ENCODE results near the gene MED29.

The MED29 gene

DNA sequence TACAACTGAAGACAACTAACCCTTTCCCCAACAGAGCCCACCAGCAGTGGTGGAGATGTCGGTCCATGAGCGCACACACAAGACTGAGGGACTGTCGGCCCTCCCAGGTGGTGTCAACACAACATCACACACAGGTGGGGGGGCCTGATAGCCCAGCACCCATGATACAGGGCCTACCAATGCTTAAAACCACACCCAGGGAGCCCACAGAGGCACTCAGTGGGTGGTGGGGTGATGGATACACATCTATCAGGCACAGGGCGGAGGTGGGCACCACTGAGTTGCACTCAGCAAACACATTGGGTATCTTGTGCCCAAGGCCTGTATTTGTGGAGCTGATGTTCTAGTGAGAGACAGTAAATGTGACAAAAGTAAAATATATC lies 8.5 kb downstream of the MED29 start:
- no peak for DNase-seq

DNA sequence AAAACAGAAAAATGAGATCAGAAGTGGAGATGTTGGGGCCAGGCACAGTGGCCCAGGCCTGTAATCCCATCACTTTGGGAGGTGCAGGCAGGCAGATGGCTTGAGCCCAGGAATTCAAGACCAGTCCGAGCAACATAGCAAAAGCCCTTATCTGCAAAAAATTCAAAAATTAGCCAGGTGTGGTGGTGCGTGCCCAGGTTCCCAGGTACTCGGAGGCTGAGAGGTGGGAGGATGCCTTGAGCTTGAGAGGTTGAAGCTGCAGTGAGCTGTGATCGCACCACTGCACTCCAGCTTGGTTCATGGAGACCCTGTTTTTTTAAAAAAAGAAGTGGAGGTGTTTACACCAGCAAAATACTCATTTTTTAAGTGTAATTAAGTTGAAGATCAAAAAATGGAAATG lies 8.9 kb downstream of the MED29 start:
- DNase-seq = no peak

- no peak for DNase-seq
Measured at GRCh38 chr19:39401070-39401548, 9.9 kb downstream of the MED29 start.

GRCh38 chr19:39401549-39402345 lies 10.6 kb downstream of the MED29 start:
- peak; percentile 56 for DNase-seq

- peak; percentile 79 for DNase-seq
Measured at GRCh38 chr19:39402346-39403300, 11.4 kb downstream of the MED29 start.

DNA sequence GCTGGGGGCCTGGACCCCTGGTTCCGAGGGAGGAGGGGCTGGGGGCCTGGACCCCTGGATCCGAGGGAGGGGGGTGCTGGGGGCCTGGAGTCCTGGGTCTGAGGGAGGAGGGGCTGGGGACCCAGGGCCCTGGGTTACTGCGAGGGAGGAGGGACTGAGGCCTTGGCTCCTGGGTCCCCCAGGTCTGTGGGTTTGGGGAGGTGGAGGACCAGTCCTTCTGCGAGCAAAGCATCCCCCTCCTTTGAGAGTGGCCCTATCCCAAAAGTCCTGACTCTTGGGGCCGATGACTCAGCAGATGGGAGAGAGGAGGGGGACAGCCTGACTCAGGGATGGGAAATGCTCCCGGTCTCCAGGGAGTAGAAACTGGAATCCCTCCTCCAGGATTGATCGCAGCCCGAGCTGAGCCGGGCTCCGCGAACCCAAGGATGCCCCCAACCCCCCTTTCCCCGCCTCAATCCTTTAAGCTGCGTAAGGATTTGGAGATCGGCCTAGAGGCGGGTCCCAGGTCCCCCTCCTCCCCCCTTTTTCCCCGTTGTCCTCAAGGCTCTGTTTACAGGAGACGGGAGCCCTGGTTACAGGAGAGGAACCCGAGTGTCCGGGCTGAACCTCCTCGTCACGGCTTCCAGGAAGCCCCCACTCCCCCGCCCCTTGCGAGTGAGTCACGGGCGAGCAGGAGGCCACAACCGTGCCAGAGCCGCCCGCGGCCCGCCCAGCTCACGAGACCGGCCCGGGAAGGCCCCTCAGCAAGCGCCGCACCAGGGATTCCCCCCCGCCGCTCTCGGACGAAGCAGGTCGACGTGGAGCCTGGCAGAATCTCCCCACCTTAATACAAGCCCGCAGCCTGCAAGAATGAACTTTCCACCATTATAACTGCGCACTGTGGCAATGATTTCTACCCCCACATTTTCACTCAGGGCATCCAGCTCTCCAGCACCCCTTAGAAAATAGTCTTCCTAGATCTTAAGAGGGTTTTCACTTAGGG lies 12.4 kb downstream of the MED29 start:
- DNase-seq = peak; percentile 95

GRCh38 chr19:39405261-39405957 lies 14.2 kb downstream of the MED29 start:
- no peak for DNase-seq

- peak; percentile 87 for DNase-seq
Measured at GRCh38 chr19:39405958-39406655, 14.9 kb downstream of the MED29 start.

GRCh38 chr19:39406656-39407409 lies 15.7 kb downstream of the MED29 start, which contains the start of gene ZFP36:
TSS of gene ZFP36 (plus strand) at chr19:39406847. CDS start at chr19:39406905, 58 bp downstream.
- DNase-seq = peak; percentile 86

- no peak for DNase-seq
Measured at GRCh38 chr19:39407410-39407659, 16.2 kb downstream of the MED29 start.

- no peak for DNase-seq
Measured at GRCh38 chr19:39407660-39408391, 16.6 kb downstream of the MED29 start.

- no peak for DNase-seq
Measured at GRCh38 chr19:39408392-39409207, 17.4 kb downstream of the MED29 start.

DNA sequence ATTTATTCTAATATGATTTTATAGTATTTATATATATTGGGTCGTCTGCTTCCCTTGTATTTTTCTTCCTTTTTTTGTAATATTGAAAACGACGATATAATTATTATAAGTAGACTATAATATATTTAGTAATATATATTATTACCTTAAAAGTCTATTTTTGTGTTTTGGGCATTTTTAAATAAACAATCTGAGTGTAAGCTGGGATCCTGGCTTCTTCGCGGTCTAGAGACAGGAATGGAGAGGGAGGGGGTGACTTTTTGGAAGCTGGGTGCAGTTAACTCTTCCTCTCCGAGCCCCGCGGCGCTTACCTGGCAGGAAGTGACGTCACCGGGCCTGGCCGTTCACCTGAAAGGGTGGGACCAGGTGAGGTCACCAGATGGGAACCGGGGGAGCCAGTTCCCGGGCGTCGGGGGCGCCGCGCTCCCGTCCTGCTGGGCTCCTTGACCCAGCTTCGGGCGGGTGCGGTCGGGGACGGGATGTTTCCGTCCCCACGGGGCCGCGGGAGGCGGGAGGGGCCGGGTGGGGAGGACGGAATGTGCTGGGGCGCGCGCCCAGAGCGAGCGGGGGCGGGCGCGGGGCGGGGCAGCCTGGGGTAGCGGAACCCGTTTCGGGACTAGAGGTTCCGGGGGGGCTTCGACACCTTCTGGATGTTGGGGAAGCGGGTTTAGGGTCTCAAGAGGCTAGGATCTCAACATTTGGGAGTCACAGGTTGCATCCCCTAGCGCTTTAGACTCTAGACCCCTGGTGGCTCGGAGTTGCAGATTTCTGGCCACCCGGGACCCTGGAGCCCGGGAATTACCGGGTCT lies 18.2 kb downstream of the MED29 start:
- DNase-seq = peak; percentile 75

DNA sequence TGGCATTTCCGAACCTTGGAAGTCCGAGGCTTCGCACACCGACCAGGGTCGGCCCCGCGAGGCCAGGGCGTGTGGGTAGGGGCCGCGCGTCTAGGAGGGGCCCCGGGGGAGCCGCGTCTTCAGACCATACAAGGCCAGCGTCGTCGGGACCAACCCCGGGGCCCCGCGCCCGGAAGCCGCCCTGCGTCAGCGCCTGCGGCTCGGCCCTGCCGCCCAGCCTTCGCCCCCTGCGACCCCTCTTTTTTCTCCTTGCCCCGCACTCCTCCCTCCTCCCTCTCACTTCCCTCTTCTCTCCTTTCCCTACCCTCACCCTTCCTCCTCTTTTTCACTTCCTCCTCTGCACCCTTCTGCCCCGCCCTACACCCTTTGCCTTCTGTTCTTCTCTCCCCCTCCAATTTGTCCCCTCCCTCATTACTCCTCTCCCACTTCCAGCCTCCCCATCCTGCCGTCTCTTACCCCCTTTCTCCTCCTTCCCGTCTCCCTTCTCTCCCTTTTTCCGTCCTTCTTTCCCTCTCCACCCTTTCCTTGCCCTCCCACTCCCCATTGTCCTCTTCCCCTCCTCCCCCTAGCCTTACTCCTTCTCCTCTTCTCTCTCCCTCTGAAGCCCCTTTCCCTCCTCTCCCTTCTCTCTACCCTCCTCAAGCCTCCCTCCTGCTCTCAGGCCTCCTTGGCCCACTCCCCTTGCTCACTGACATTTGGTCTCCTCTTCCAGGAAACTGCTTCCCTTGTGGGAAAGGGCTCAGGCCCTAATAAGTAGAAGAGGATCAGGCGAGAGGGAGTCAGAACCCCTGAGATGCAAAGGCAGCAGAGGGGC lies 19.0 kb downstream of the MED29 start:
- no peak for DNase-seq

GRCh38 chr19:39410831-39411080 lies 19.6 kb downstream of the MED29 start:
- no peak for DNase-seq

- DNase-seq = no peak
Measured at GRCh38 chr19:39411081-39411831, 20.1 kb downstream of the MED29 start.

GRCh38 chr19:39411832-39412099 lies 20.6 kb downstream of the MED29 start:
- DNase-seq = peak; percentile 92

All from activated T-cell treated with anti-CD3 and anti-CD28 coated beads for 4 hours (primary cell).